ENCODE measurements around the gene KRT81.
"Not testable (repeated sequence)": the region's sequence is repeated elsewhere in the genome, so short reads cannot be mapped to it uniquely, and the experiment has no call there.

KRT81 gene

DNA sequence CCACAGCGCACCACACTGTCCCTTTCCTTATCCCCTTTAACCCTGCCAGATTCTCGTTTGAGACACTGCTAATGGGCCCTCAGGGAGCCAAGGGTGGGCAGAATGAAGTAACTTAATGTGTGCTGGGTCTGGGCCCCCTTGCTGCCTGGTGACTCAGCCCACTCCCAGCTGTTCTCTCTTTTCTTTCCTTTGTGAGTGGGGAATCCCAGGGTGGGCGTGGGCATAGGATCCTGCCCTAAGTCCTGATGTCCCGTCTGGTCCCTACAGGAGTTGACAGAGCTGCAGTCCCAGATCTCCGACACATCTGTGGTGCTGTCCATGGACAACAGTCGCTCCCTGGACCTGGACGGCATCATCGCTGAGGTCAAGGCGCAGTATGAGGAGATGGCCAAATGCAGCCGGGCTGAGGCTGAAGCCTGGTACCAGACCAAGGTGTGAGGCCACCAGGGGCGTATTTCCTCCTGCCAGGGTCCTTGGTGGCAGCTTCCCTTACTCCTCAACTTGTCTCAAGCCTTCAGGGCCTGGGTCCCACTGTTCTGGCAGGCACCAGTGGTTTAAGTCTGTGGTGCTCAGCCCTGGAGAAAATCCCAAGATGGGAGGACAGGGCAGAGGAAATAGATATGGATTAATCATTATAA is 50.0 kb downstream of the KRT81 start:
- no peak for DNase-seq (ENCODE audit: low spot score)

DNA sequence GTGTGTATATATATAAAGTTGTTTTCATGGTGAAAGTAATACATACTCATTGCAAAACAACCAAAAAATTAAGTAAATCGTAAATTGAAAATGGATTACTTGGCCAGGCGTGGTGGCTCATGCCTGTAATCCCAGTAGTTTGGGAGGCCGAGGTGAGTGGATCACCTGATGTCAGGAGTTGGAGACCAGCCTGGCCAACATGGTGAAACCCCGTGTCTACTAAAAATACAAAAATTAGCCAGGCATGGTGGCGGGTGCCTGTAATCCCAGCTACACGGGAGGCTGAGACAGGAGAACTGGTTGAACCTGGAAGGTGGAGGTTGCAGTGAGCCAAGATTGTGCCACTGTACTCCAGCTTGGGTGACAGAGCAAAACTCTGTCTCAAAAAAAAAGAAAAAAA is 51.1 kb downstream of the KRT81 start:
- DNase-seq (ENCODE audit: low spot score) = not testable (repeated sequence)

DNA sequence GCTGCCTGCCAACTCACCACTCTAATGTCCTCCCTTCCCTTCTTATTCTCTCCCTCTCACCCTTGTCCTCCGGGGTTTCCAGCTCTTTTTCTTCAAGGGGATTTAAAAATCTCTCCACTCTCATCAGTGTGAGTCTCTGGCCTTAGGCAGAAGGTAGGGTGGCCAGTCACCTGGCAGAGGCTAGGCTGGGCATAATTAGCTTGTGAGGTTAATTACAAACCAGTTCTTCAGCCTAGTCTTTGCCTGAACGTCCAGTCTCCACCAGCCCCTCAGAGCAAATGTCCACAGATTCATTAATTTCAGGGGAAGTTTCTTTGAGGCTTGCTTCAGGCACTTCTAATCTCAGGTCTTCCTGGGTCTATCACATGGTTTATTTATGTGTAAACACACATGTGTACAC is 51.6 kb downstream of the KRT81 start:
- DNase-seq (ENCODE audit: low spot score) = no peak

DNA sequence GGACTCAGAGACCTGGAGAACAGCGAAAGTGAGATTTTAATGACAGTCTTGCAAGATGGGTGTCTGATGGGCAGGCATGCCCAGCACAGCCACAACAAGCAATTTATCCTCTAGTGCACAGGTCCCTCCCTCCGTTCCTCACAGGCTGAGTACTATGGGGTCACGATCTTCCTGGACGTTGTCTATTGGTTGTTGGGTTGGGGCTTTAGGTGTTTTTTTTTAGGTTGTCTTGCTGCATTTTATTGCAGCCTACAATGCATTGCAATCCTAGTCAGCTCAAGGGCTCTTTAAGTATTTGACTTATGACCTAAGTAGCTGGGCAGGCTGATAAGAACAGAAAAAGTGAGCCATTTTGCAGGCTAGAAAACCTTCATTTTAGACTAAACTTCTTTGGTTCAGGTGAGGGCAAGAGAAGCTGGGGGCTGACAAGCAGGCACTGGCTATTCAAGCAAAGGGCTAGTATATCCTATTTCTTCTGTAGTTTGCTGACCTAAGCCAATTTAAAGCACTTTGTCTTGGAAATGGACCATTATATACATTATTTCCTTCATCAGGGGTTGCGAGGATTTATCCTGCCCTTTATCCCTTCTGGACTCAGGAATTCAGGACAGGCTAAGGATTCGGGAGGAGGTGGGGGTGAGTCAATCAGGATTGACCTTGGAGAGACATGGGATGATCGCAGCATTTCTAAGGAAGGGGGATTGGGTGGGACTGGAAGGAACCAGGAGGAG is 52.3 kb downstream of the KRT81 start:
- DNase-seq (ENCODE audit: low spot score) = no peak

DNA sequence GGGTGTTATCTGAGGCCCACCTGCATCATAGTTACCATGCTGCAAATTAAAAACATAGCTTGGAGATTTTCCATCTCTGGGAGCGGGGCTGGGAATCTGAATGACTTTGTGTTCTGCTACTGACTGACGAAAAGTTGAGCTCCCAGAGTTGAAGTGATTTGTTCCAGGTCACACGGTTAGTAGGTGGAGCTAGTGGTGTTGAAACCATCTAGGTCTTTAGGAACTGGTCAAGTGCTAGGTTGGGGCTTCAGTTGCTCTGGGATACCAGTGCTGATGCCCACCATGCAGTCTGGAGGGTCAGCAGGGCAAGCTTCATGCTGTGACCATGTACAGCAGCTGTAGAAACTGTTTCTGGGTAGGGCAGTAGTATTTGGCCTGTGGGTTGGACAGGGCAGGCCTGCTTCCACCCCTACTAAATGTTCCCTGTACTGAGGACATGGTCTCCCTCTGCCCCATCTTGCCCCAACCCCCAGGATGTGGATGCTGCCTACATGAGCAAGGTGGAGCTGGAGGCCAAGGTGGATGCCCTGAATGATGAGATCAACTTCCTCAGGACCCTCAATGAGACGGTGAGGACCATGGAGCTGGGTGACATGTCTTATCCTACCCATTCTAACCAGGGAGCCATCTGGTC is 53.0 kb downstream of the KRT81 start:
- no peak for DNase-seq (ENCODE audit: low spot score)

DNA sequence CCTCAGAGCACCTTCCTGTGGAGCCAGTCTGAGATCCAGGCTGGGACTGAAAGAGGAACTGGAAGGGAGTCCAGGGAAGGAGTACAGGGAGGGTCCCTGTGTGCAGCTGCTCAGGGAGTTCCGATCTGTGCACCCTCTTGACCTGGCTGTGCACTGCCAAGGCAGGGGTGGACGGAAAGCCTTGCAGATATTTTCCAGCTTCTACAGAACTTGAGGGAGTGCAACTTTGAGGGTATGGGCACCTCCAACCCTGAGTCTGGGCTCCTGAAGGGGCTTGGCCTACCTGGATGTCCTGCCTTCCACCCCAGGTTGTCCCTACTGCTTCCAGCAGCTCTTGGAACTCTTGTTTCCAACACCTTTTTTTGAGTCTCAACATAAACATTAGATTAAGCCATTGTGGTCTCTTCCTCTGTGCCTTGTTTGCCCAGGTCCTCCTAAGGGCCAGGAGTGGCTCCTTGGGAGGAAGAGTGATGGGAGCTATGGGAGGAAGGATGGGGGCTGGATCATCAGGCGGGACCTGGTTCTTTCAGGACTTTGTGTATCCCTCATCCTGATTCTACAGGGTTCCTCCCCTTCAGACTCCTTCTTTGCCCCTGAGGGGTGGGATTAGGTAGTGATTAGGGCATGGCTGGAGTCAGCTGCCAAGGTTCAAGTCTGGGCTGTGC is 54.8 kb downstream of the KRT81 start:
- peak; percentile 23 for DNase-seq (ENCODE audit: low spot score)

Measured in left forelimb (tissue), 1 donor.